K562 (cell line): Measurements from ENCODE around the gene FANCD2OS. TPM values are rescaled to one million over a fixed set of nuclear protein-coding genes. Genes with fewer than 3 reads are reported as not detected.

Source experiments
- ATAC-seq: fragments of 200-7000 bp; cut with Tn5 transposase; 3 replicates; pipeline ENCODE4 v1.9.1; 2020; ENCODE audit warnings: moderate library complexity
- BruUV-seq: library from RNA; stranded (reverse); fragments of 400-500 nt; replicated peaks from 2 replicates; lab custom pipeline; 2021; lab: Mats Ljungman, UMichigan
- CTCF ChIA-PET: fragments of 300-600 bp; formaldehyde crosslinking; extraction: SDS; loops from one replicate; lab custom pipeline; 2021; ENCODE audit warnings: low intra/inter-chr PET ratio; lab: Yijun Ruan, JAX
- POLR2A ChIA-PET: fragments of 300-600, 350-650 bp; sonication (Branson Sonifier 250); formaldehyde crosslinking; extraction: SDS; loops from one replicate; lab custom pipeline; 2021; ENCODE audit warnings: antibody characterized with exemption, inconsistent platforms; lab: Yijun Ruan, JAX
- DNase-seq, 4 experiments: peaks; one replicate each; pipeline versions ENCODE4 v3.0.0 to v3.0.0-alpha.2; 2011 to 2018; ENCODE audit warnings: low spot score in 3 of 4, mixed read lengths in 3 of 4; ENCODE audit errors: extremely low read depth in 1 of 4
- FAIRE-seq: peaks from 2 replicates; lab custom pipeline; 2011; peaks lifted over from hg19 to GRCh38; lab: Jason Lieb, UNC
- H2AFZ ChIP-seq: 2 replicates; pipeline ENCODE4 v1.6.0; 2011; ENCODE audit warnings: low read depth, low read length, control low read depth, inconsistent platforms
- H3K27ac ChIP-seq: fragments of 200-600 bp; 3 replicates; pipeline ENCODE4 v1.8.0; 2011; ENCODE audit warnings: low read depth, mild to moderate bottlenecking, control low read depth, inconsistent platforms, low read length, moderate library complexity, mixed read lengths; ENCODE audit errors: extremely low read depth
- H3K27me3 ChIP-seq, 2 experiments: fragments of 300-600 bp in 1 of 2; 2 replicates in 1 of 2; 3 replicates in 1 of 2; pipeline versions ENCODE4 v1.6.0 to v1.8.0; 2011; ENCODE audit warnings: inconsistent platforms in 2 of 2, low read length in 2 of 2, mild to moderate bottlenecking in 1 of 2, mixed read lengths in 1 of 2, moderate library complexity in 1 of 2; ENCODE audit not compliant: control insufficient read depth in 2 of 2, insufficient read depth in 2 of 2
- H3K36me3 ChIP-seq: fragments of 300-600 bp; 3 replicates; pipeline ENCODE4 v1.8.0; 2011; ENCODE audit warnings: mild to moderate bottlenecking, low read length, inconsistent platforms; ENCODE audit not compliant: control insufficient read depth, insufficient read depth
- H3K4me1 ChIP-seq, 2 experiments: fragments of 200-600 bp in 1 of 2; replicated peaks in 1 of 2; 2 replicates in 1 of 2; 3 replicates in 1 of 2; pipeline versions ENCODE4 v1.5.1 to v1.8.0; 2011; ENCODE audit warnings: inconsistent platforms in 2 of 2, low read length in 2 of 2, mild to moderate bottlenecking in 1 of 2, mixed read lengths in 1 of 2, moderate library complexity in 1 of 2; ENCODE audit not compliant: control insufficient read depth in 2 of 2, insufficient read depth in 2 of 2
- H3K4me2 ChIP-seq: 2 replicates; pipeline ENCODE4 v1.6.1; 2011; ENCODE audit warnings: low read length, control low read depth, inconsistent platforms, mixed read lengths; ENCODE audit not compliant: insufficient read depth
- H3K4me3 ChIP-seq: fragments of 200-600 bp; sonication (generic), shearing (Covaris generic); 2 replicates; pipeline ENCODE4 v1.5.1; 2016; ENCODE audit warnings: control low read depth, inconsistent platforms
- H3K79me2 ChIP-seq: fragments of 200-600 bp; 3 replicates; pipeline ENCODE4 v1.8.0; 2011; ENCODE audit warnings: low read length, inconsistent platforms; ENCODE audit not compliant: control insufficient read depth, insufficient read depth
- H3K9ac ChIP-seq, 2 experiments: 2 replicates each; pipeline versions ENCODE4 v1.6.0 to v1.6.1; 2011; ENCODE audit warnings: low read depth in 2 of 2, low read length in 2 of 2, control low read depth in 1 of 2, inconsistent platforms in 1 of 2, mild to moderate bottlenecking in 1 of 2, mixed read lengths in 1 of 2; ENCODE audit not compliant: insufficient read depth in 1 of 2
- H3K9me1 ChIP-seq: one replicate; pipeline ENCODE4 v1.6.0; 2011; ENCODE audit warnings: inconsistent platforms, mild to moderate bottlenecking, low read length, moderate library complexity; ENCODE audit not compliant: control insufficient read depth, insufficient read depth
- H3K9me3 ChIP-seq: replicated peaks from 2 replicates; pipeline ENCODE4 v1.5.1; 2011; ENCODE audit warnings: low read depth, low read length, inconsistent platforms; ENCODE audit not compliant: control insufficient read depth, insufficient read depth
- H4K20me1 ChIP-seq: replicated peaks from 2 replicates; pipeline ENCODE4 v1.6.1; 2011; ENCODE audit warnings: low read length, inconsistent platforms, mixed read lengths; ENCODE audit not compliant: control insufficient read depth, insufficient read depth
- GTF2E2 ChIP-seq: fragments of 200-800 bp; sonication (Bioruptor generic); IDR thresholded peaks from 2 replicates; pipeline ENCODE4 v1.6.1; 2016; ENCODE audit warnings: missing genetic modification characterization, missing compliant biosample characterization
- SRSF3 ChIP-seq: fragments of 200-400 bp; formaldehyde crosslinking; IDR thresholded peaks from 2 replicates; pipeline ENCODE4 v1.6.1; 2016; ENCODE audit warnings: mild to moderate bottlenecking, low read length, moderate library complexity; ENCODE audit not compliant: insufficient read depth
- TARDBP ChIP-seq: fragments of 450-650 bp; IDR thresholded peaks from 2 replicates; pipeline ENCODE4 v1.6.1; 2016
- ZNF253 ChIP-seq: fragments of 250-450 bp; sonication (Bioruptor Pico); conservative IDR thresholded peaks from 2 replicates; pipeline ENCODE4 v1.6.1; 2021; ENCODE audit warnings: mild to moderate bottlenecking
- ZNF311 ChIP-seq: fragments of 250-450 bp; sonication (Bioruptor Pico); IDR thresholded peaks from 2 replicates; pipeline ENCODE4 v1.4.0; 2020; ENCODE audit warnings: mild to moderate bottlenecking, moderate library complexity
- WGBS: fragments of 100-300 bp; shearing (Covaris generic); methylation state at CpG from one replicate; pipeline ENCODE4 v1.1.6; 2016; ENCODE audit warnings: low coverage, mixed read lengths; ENCODE audit not compliant: insufficient coverage; ENCODE audit errors: missing lambda C conversion rate; 5-methylcytosine and 5-hydroxymethylcytosine counted together
- in situ Hi-C: fragments of 300-500 bp; cut with MboI; formaldehyde crosslinking; loops from 4 replicates; pipeline ENCODE4 v1.15.0; 2018; ENCODE audit warnings: inconsistent platforms, mixed read lengths
- intact Hi-C: fragments of 100-400 bp; cut with micrococcal nuclease; formaldehyde crosslinking; loops from 2 replicates; pipeline ENCODE4 v1.14.2; 2022
- polyA plus RNA-seq, 8 experiments: library from polyadenylated mRNA; depleted of rRNA in 4 of 8; stranded (reverse) in 5 of 8; unstranded in 3 of 8; fragments of >200 nt; fragmentation: Nextera tagmentation in 2 of 8; fragmentation: Illumina TruSeq in 1 of 8; extraction: Ambion mirVana in 2 of 8; extraction: Trizol in 1 of 8; gene quantifications; 2 replicates each; pipeline versions ENCODE4 v1.2.1 to v1.2.3, GENCODE V29; 2011 to 2014; ENCODE audit warnings: inconsistent platforms in 1 of 8, missing spikeins in 1 of 8
- total RNA-seq, 7 experiments: library from RNA; depleted of rRNA in 6 of 7; stranded (reverse); fragments of >200 nt in 6 of 7; fragmentation: Illumina TruSeq in 2 of 7; extraction: Trizol in 2 of 7; gene quantifications; 2 replicates each; pipeline versions ENCODE4 v1.2.1 to v1.2.3, GENCODE V29; 2011 to 2021; ENCODE audit warnings: low replicate concordance in 1 of 7
- TF ChIP-seq, protein P1 (sequence below): sonication (generic); formaldehyde crosslinking; IDR thresholded peaks from 2 replicates; pipeline ENCODE4 v1.8.1; 2023; ENCODE audit warnings: mild to moderate bottlenecking, missing genetic modification reagents
- TF ChIP-seq, protein P2 (sequence below): fragments of 450-650 bp; IDR thresholded peaks from 2 replicates; pipeline ENCODE4 v1.6.1; 2016; ENCODE audit warnings: mild to moderate bottlenecking

Gene FANCD2OS
- total and polyA plus RNA-seq, 9 of the 15 experiments (the other 6 are each of a cell fraction or from before 2014, with no cell fraction given): not detected

DNA sequence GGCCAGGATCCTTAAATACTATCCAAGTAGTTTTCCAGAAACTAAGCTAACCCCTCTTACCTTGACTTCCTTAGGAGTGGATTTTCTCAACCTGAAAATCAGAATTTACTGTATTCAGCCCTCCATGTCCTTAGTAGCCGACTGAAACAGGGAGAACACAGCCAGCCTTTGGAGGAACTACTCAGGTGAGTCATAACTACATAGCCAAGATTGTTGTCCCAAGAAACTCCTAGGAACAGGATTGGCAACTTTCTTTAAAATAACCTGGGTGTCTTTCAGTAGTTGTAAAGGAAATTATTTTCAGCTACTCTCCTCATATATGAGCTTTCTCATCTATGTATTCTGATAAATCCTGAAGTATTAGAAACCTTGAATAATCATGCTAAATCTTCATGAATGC, 22.3 kb downstream of the FANCD2OS start:
- FAIRE-seq: no peak
- TF ChIP-seq ZNF253 (no peak), SRSF3 (no peak), GTF2E2 (tag) (no peak)
- no peak overlapping the region for H3K9ac ChIP-seq
- WGBS: 93% methylated on average over 1 of the region's 1 CpG
- H4K20me1 ChIP-seq: no peaks in the 10 kb centered on the region
- ATAC-seq: no peak
- no peaks in the 10 kb centered on the region for H3K4me1 ChIP-seq
- no peak for DNase-seq
- H3K27me3 ChIP-seq: no peaks in the 10 kb centered on the region
- no TSS peak for BruUV-seq
- no peak overlapping the region for H3K4me3 ChIP-seq
- intact Hi-C loops (no loop called here), in situ Hi-C loops (no loop called here)
- CTCF ChIA-PET: no interaction called here
- no peaks in the 10 kb centered on the region for H3K79me2 ChIP-seq
- POLR2A ChIA-PET: interaction anchor here (1.0 to 1.1 kb wide), 2 partner anchors 20 to 25 kb away, joined by 3 read pairs; no protein-coding TSS in a partner anchor
- H3K9me1 ChIP-seq: no peaks in the 10 kb centered on the region
- H3K27ac ChIP-seq: no peak overlapping the region
- peaks cover 86% of the 10 kb centered on the region for H3K36me3 ChIP-seq
- H3K4me2 ChIP-seq: no peak overlapping the region
- H2AFZ ChIP-seq: no peak overlapping the region
- H3K9me3 ChIP-seq: no peaks in the 10 kb centered on the region

DNA sequence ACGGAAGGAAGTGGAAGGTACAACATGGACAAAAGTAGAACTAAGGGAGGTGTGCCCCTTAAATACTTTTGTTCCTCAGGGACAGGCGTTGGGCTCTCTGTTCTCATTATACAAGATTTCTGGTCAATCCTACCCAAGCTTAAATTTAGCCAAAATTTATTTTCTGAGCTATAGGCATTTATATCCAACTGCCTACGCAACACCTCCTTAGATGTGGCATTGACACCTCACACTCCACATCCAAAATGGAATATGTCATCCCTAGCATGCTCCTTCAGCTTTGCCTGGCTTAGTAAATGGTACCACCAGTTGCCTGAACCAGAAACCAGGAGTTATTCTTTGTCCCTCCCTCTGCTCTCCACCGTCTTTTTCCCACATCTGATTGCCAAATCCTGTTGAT, 26.2 kb downstream of the FANCD2OS start:
- no peaks in the 10 kb centered on the region for H3K4me1 ChIP-seq
- no peaks in the 10 kb centered on the region for H3K79me2 ChIP-seq
- H2AFZ ChIP-seq: no peak overlapping the region
- DNase-seq (peak in 1 of 4 experiments; percentile 5), FAIRE-seq (no peak), ATAC-seq (no peak)
- ChIA-PET POLR2A (interaction anchor here (0.6 kb wide), 2 partner anchors 196 to 1198 kb away, joined by 3 read pairs; no protein-coding TSS in a partner anchor), CTCF (no interaction called here)
- peaks cover 87% of the 10 kb centered on the region for H3K36me3 ChIP-seq
- intact Hi-C loops: no loop called here
- no peak overlapping the region for H3K4me2 ChIP-seq
- H3K27ac ChIP-seq: no peak overlapping the region
- WGBS: 89% methylated on average over 4 of the region's 4 CpGs
- H3K27me3 ChIP-seq: no peaks in the 10 kb centered on the region
- BruUV-seq: no TSS peak
- TF ChIP-seq, protein P1, sequence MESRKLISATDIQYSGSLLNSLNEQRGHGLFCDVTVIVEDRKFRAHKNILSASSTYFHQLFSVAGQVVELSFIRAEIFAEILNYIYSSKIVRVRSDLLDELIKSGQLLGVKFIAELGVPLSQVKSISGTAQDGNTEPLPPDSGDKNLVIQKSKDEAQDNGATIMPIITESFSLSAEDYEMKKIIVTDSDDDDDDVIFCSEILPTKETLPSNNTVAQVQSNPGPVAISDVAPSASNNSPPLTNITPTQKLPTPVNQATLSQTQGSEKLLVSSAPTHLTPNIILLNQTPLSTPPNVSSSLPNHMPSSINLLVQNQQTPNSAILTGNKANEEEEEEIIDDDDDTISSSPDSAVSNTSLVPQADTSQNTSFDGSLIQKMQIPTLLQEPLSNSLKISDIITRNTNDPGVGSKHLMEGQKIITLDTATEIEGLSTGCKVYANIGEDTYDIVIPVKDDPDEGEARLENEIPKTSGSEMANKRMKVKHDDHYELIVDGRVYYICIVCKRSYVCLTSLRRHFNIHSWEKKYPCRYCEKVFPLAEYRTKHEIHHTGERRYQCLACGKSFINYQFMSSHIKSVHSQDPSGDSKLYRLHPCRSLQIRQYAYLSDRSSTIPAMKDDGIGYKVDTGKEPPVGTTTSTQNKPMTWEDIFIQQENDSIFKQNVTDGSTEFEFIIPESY: no peak
- TF ChIP-seq, protein P2, sequence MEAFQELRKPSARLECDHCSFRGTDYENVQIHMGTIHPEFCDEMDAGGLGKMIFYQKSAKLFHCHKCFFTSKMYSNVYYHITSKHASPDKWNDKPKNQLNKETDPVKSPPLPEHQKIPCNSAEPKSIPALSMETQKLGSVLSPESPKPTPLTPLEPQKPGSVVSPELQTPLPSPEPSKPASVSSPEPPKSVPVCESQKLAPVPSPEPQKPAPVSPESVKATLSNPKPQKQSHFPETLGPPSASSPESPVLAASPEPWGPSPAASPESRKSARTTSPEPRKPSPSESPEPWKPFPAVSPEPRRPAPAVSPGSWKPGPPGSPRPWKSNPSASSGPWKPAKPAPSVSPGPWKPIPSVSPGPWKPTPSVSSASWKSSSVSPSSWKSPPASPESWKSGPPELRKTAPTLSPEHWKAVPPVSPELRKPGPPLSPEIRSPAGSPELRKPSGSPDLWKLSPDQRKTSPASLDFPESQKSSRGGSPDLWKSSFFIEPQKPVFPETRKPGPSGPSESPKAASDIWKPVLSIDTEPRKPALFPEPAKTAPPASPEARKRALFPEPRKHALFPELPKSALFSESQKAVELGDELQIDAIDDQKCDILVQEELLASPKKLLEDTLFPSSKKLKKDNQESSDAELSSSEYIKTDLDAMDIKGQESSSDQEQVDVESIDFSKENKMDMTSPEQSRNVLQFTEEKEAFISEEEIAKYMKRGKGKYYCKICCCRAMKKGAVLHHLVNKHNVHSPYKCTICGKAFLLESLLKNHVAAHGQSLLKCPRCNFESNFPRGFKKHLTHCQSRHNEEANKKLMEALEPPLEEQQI: no peak
- TF ChIP-seq TARDBP: no peak
- TF ChIP-seq ZNF311 (CRISPR knock-in tag): no peak
- no peak overlapping the region for H3K4me3 ChIP-seq
- in situ Hi-C loops: no loop called here
- no peaks in the 10 kb centered on the region for H4K20me1 ChIP-seq
- H3K9me1 ChIP-seq: no peaks in the 10 kb centered on the region
- H3K9ac ChIP-seq: no peak overlapping the region
- H3K9me3 ChIP-seq: no peaks in the 10 kb centered on the region
